SK-N-SH (cell line): ENCODE measurements around the gene ZMYM3. TPM values are rescaled to one million over a fixed set of nuclear protein-coding genes. Genes with fewer than 3 reads are reported as not detected.

Experiments
- CTCF ChIA-PET: fragments of 300-600, 350-600 bp; formaldehyde crosslinking; extraction: SDS; loops from one replicate; lab custom pipeline; 2021; lab: Yijun Ruan, JAX
- POLR2A ChIA-PET: fragments of 350-600 bp; sonication (Branson Sonifier 250); formaldehyde crosslinking; extraction: SDS; loops from one replicate; lab custom pipeline; 2020; ENCODE audit warnings: antibody characterized with exemption, inconsistent platforms; lab: Yijun Ruan, JAX
- DNase-seq: peaks from one replicate; pipeline ENCODE4 v3.0.0; 2012
- H2AFZ ChIP-seq: fragments of 200-600 bp; sonication (generic); 2 replicates; pipeline ENCODE4 v1.8.1; 2016; ENCODE audit warnings: antibody characterized with exemption, mild to moderate bottlenecking, low read depth
- H3F3A ChIP-seq: fragments of 200-600 bp; sonication (generic); replicated peaks from 2 replicates; pipeline ENCODE3; 2016; ENCODE audit warnings: antibody characterized with exemption, mild to moderate bottlenecking; ENCODE audit not compliant: insufficient read depth
- H3K27ac ChIP-seq, 2 experiments: fragments of 200-500 bp in 1 of 2; fragments of 200-600 bp in 1 of 2; sonication (Bioruptor generic) in 1 of 2; sonication (generic), shearing (Covaris generic) in 1 of 2; 2 replicates each; pipeline versions ENCODE4 v1.5.1 to v1.6.1; 2014 to 2016; ENCODE audit warnings: low read depth in 2 of 2, inconsistent platforms in 1 of 2, low read length in 1 of 2, mild to moderate bottlenecking in 1 of 2, mixed read lengths in 1 of 2
- H3K27me3 ChIP-seq: fragments of 200-600 bp; sonication (generic), shearing (Covaris generic); 2 replicates; pipeline ENCODE4 v1.6.1; 2016; ENCODE audit warnings: mixed run types; ENCODE audit not compliant: insufficient read depth
- H3K36me3 ChIP-seq, 2 experiments: fragments of 200-500 bp in 1 of 2; fragments of 200-600 bp in 1 of 2; sonication (Bioruptor generic) in 1 of 2; sonication (generic) in 1 of 2; replicated peaks in 1 of 2; 2 replicates each; pipeline versions ENCODE3 to v1.5.1; 2014 to 2016; ENCODE audit warnings: low read length in 1 of 2, mild to moderate bottlenecking in 1 of 2; ENCODE audit not compliant: insufficient read depth in 2 of 2, control insufficient read depth in 1 of 2
- H3K4me1 ChIP-seq, 2 experiments: fragments of 200-500 bp in 1 of 2; fragments of 200-600 bp in 1 of 2; sonication (Bioruptor generic) in 1 of 2; sonication (generic), shearing (Covaris generic) in 1 of 2; 2 replicates each; pipeline versions ENCODE4 v1.5.1 to v1.6.1; 2014 to 2016; ENCODE audit warnings: low read depth in 1 of 2, low read length in 1 of 2, mixed run types in 1 of 2; ENCODE audit not compliant: insufficient read depth in 2 of 2, control insufficient read depth in 1 of 2
- H3K4me2 ChIP-seq: fragments of 200-600 bp; sonication (generic), shearing (Covaris generic); 2 replicates; pipeline ENCODE4 v1.6.1; 2017; ENCODE audit warnings: mixed run types
- H3K4me3 ChIP-seq, 2 experiments: fragments of 200-500 bp in 1 of 2; fragments of 200-600 bp in 1 of 2; sonication (Bioruptor generic) in 1 of 2; sonication (generic), shearing (Covaris generic) in 1 of 2; 2 replicates each; pipeline versions ENCODE4 v1.5.1 to v1.8.1; 2014 to 2016; ENCODE audit warnings: low read depth in 2 of 2, inconsistent platforms in 1 of 2, low read length in 1 of 2, mild to moderate bottlenecking in 1 of 2, mixed read lengths in 1 of 2, moderate library complexity in 1 of 2
- H3K79me2 ChIP-seq: fragments of 200-600 bp; sonication (generic); 2 replicates; pipeline ENCODE4 v1.8.1; 2017; ENCODE audit warnings: mild to moderate bottlenecking; ENCODE audit not compliant: insufficient read depth
- H3K9ac ChIP-seq: fragments of 200-600 bp; sonication (generic); 2 replicates; pipeline ENCODE4 v1.6.1; 2017; ENCODE audit warnings: mixed run types
- H3K9me2 ChIP-seq: fragments of 200-600 bp; sonication (generic); 2 replicates; pipeline ENCODE4 v1.6.1; 2017; ENCODE audit warnings: mixed run types
- H3K9me3 ChIP-seq: fragments of 200-600 bp; sonication (generic); 2 replicates; pipeline ENCODE4 v1.6.1; 2017; ENCODE audit warnings: mixed run types, mild to moderate bottlenecking, moderate library complexity
- H4K20me1 ChIP-seq: fragments of 200-600 bp; sonication (generic); 2 replicates; pipeline ENCODE4 v1.6.1; 2017; ENCODE audit warnings: mild to moderate bottlenecking, mixed run types; ENCODE audit not compliant: insufficient read depth
- CTCF ChIP-seq: fragments of 200-600 bp; sonication (generic); IDR thresholded peaks from 2 replicates; pipeline ENCODE4 v1.6.1; 2017; ENCODE audit warnings: antibody characterized with exemption, mild to moderate bottlenecking, moderate library complexity
- EZH2phosphoT487 ChIP-seq: fragments of 200-600 bp; sonication (generic); IDR thresholded peaks from 2 replicates; pipeline ENCODE4 v1.6.1; 2017; ENCODE audit warnings: low read depth, mixed run types, mild to moderate bottlenecking, antibody characterized with exemption, moderate library complexity, borderline replicate concordance
- FOSL2 ChIP-seq: IDR thresholded peaks from 2 replicates; pipeline ENCODE4 v1.4.0; 2012; ENCODE audit warnings: low read depth, mild to moderate bottlenecking, moderate library complexity, borderline replicate concordance
- FOXJ3 ChIP-seq: sonication (generic); formaldehyde crosslinking; IDR thresholded peaks from 2 replicates; pipeline ENCODE4 v1.5.1; 2020; ENCODE audit warnings: mild to moderate bottlenecking, missing genetic modification reagents
- GATA2 ChIP-seq: sonication (generic); formaldehyde crosslinking; IDR thresholded peaks from 2 replicates; pipeline ENCODE4 v1.5.0; 2020; ENCODE audit warnings: mild to moderate bottlenecking, missing genetic modification reagents
- JUND ChIP-seq: IDR thresholded peaks from 2 replicates; pipeline ENCODE4 v1.4.0; 2012
- MEF2A ChIP-seq: IDR thresholded peaks from 2 replicates; pipeline ENCODE4 v1.4.0; 2012; ENCODE audit warnings: low read depth, borderline replicate concordance
- PBX3 ChIP-seq: IDR thresholded peaks from 2 replicates; pipeline ENCODE4; 2012
- POLR2AphosphoS5 ChIP-seq: IDR thresholded peaks from 2 replicates; pipeline ENCODE4 v1.6.1; 2012; ENCODE audit warnings: low read depth, low read length
- RCOR1 ChIP-seq: fragments of 150-350 bp; IDR thresholded peaks from 2 replicates; pipeline ENCODE4 v1.6.1; 2017; ENCODE audit warnings: antibody characterized with exemption, low read length
- REST ChIP-seq: IDR thresholded peaks from 2 replicates; pipeline ENCODE4 v1.6.1; 2012; ENCODE audit warnings: mild to moderate bottlenecking, low read depth, low read length, moderate library complexity
- RFX5 ChIP-seq: IDR thresholded peaks from 2 replicates; pipeline ENCODE4 v1.6.1; 2012; ENCODE audit warnings: mild to moderate bottlenecking, improper control_type of control experiment, low read length
- SIN3A ChIP-seq: IDR thresholded peaks from 2 replicates; pipeline ENCODE4 v1.6.1; 2012; ENCODE audit warnings: low read depth, mild to moderate bottlenecking, low read length, moderate library complexity, borderline replicate concordance
- SMC3 ChIP-seq: IDR thresholded peaks from 2 replicates; pipeline ENCODE4 v1.6.1; 2012; ENCODE audit warnings: low read depth, low read length, improper control_type of control experiment
- TEAD4 ChIP-seq: IDR thresholded peaks from 2 replicates; pipeline ENCODE4 v1.4.0; 2012; ENCODE audit warnings: mild to moderate bottlenecking, borderline replicate concordance; ENCODE audit not compliant: insufficient read depth
- ZBTB33 ChIP-seq: IDR thresholded peaks from 2 replicates; pipeline ENCODE4 v1.4.0; 2012; ENCODE audit warnings: low read depth, borderline replicate concordance
- WGBS: methylation state at CpG from one replicate; pipeline ENCODE4 v1.1.6; 2017; ENCODE audit warnings: low lambda C conversion rate; 5-methylcytosine and 5-hydroxymethylcytosine counted together
- polyA plus RNA-seq, 3 experiments: library from polyadenylated mRNA; depleted of rRNA; stranded (reverse); fragments of >200 nt; gene quantifications; 2 replicates each; pipeline ENCODE4 v1.2.3, GENCODE V29; 2012

Gene ZMYM3
- polyA plus RNA-seq, 1 of the 3 experiments (the other 2 are of a cell fraction): 30.4 TPM

- H3K79me2 ChIP-seq: no peaks in the 10 kb centered on the region
- CTCF ChIA-PET: no interaction called here
- H3K4me1 ChIP-seq: no peaks in the 10 kb centered on the region
- H3K9me3 ChIP-seq: no peaks in the 10 kb centered on the region
- H3K4me2 ChIP-seq: no peak overlapping the region
- DNase-seq: no peak
- H3F3A ChIP-seq: no peaks in the 10 kb centered on the region
- H3K27me3 ChIP-seq: no peaks in the 10 kb centered on the region
- peaks cover 7 to 83% of the 10 kb centered on the region in 2 experiments for H3K36me3 ChIP-seq
- no peak overlapping the region for H3K27ac ChIP-seq
- no peak overlapping the region for H3K9ac ChIP-seq
- no peaks in the 10 kb centered on the region for H4K20me1 ChIP-seq
- no peak overlapping the region for H3K4me3 ChIP-seq
- no peak for TF ChIP-seq JUND
- TF ChIP-seq CTCF: no peak
- no peak for TF ChIP-seq SMC3
- TF ChIP-seq ZBTB33: no peak
- TF ChIP-seq RCOR1: no peak
- TF ChIP-seq GATA2 (CRISPR knock-in tag): no peak
- TF ChIP-seq FOSL2: no peak
- no peak for TF ChIP-seq RFX5
- POLR2A ChIA-PET: no interaction called here
- no peak overlapping the region for H2AFZ ChIP-seq
- WGBS: 71% methylated on average over 2 of the region's 2 CpGs
- no peaks in the 10 kb centered on the region for H3K9me2 ChIP-seq
These were observed 8.8 kb downstream of the ZMYM3 start for GRCh38 chrX:71245159-71245558.

GRCh38 chrX:71244359-71245128, 9.4 kb downstream of the ZMYM3 start:
- H3K4me2 ChIP-seq: no peak overlapping the region
- H3K4me3 ChIP-seq: no peak overlapping the region
- POLR2A ChIA-PET: no interaction called here
- no peaks in the 10 kb centered on the region for H3K9me3 ChIP-seq
- CTCF ChIA-PET: interaction anchor here (0.7 kb wide), 1 partner anchor 17 kb away, joined by 4 read pairs; no protein-coding TSS in a partner anchor
- H3K4me1 ChIP-seq: no peaks in the 10 kb centered on the region
- no peak for DNase-seq
- H3F3A ChIP-seq: no peaks in the 10 kb centered on the region
- H3K9me2 ChIP-seq: no peaks in the 10 kb centered on the region
- WGBS: 77% methylated on average over 9 of the region's 9 CpGs
- H3K36me3 ChIP-seq: peaks cover 7 to 77% of the 10 kb centered on the region in 2 experiments
- H3K9ac ChIP-seq: no peak overlapping the region
- no peak overlapping the region for H3K27ac ChIP-seq
- H2AFZ ChIP-seq: no peak overlapping the region
- no peaks in the 10 kb centered on the region for H3K79me2 ChIP-seq
- H3K27me3 ChIP-seq: no peaks in the 10 kb centered on the region
- no peaks in the 10 kb centered on the region for H4K20me1 ChIP-seq
- TF ChIP-seq EZH2phosphoT487: no peak
- no peak for TF ChIP-seq MEF2A
- TF ChIP-seq REST: no peak
- TF ChIP-seq FOXJ3 (CRISPR knock-in tag): no peak
- TF ChIP-seq POLR2AphosphoS5: no peak
- no peak for TF ChIP-seq GATA2 (CRISPR knock-in tag)
- no peak for TF ChIP-seq SIN3A
- TF ChIP-seq RCOR1: no peak
- TF ChIP-seq PBX3: no peak
- no peak for TF ChIP-seq SMC3
- TF ChIP-seq JUND: no peak
- no peak for TF ChIP-seq TEAD4
